Caco-2 (cell line): ENCODE data around the gene FRMD3. TPM values are rescaled to one million over a fixed set of nuclear protein-coding genes. Genes with fewer than 3 reads are reported as not detected.

ENCODE experiments used
- BruUV-seq: library from RNA; stranded (reverse); fragments of 400-500 nt; replicated peaks from 2 replicates; lab custom pipeline; 2021; lab: Mats Ljungman, UMichigan
- CTCF ChIA-PET: fragments of 300-600 bp; sonication (Branson Sonifier 250); formaldehyde crosslinking; loops from one replicate; lab custom pipeline; 2022; ENCODE audit warnings: antibody characterized with exemption; lab: Charles Lee
- POLR2A ChIA-PET: fragments of 300-600 bp; sonication (Branson Sonifier 250); formaldehyde crosslinking; loops from one replicate; lab custom pipeline; 2022; ENCODE audit warnings: antibody characterized with exemption; lab: Charles Lee
- DNase-seq, 2 experiments: peaks; one replicate each; pipeline versions ENCODE4 v3.0.0 to v3.0.0-alpha.2; 2020 to 2022
- H3K27me3 ChIP-seq: replicated peaks from 2 replicates; pipeline ENCODE4 v1.6.0; 2011; ENCODE audit warnings: low read length; ENCODE audit not compliant: control insufficient read depth, insufficient read depth
- H3K36me3 ChIP-seq: 2 replicates; pipeline ENCODE4 v1.5.1; 2011; ENCODE audit warnings: low read length; ENCODE audit not compliant: control insufficient read depth, insufficient read depth
- H3K4me1 ChIP-seq: fragments of 250-450 bp; sonication (Bioruptor Pico); 2 replicates; pipeline ENCODE4 v1.5.1; 2020; ENCODE audit warnings: mild to moderate bottlenecking
- H3K4me3 ChIP-seq: 2 replicates; pipeline ENCODE4 v1.5.1; 2011; ENCODE audit warnings: low read depth, mild to moderate bottlenecking, control low read depth, low read length
- H3K9me3 ChIP-seq: fragments of 250-450 bp; sonication (Bioruptor Pico); 2 replicates; pipeline ENCODE4 v1.5.1; 2020; ENCODE audit warnings: mild to moderate bottlenecking, moderate library complexity
- H3K27ac Mint-ChIP-seq: one replicate; pipeline ENCODE4 v1.8.0; 2022; ENCODE audit warnings: mixed read lengths; ENCODE audit not compliant: unreplicated experiment
- H3K27me3 Mint-ChIP-seq: one replicate; pipeline ENCODE4 v1.8.0; 2022; ENCODE audit warnings: mixed read lengths; ENCODE audit not compliant: insufficient read depth, unreplicated experiment
- H3K36me3 Mint-ChIP-seq: one replicate; pipeline ENCODE4 v1.8.0; 2022; ENCODE audit warnings: mild to moderate bottlenecking, mixed read lengths; ENCODE audit not compliant: insufficient read depth, unreplicated experiment
- H3K4me1 Mint-ChIP-seq: one replicate; pipeline ENCODE4 v1.8.0; 2022; ENCODE audit warnings: low read depth, mixed read lengths; ENCODE audit not compliant: unreplicated experiment
- H3K4me3 Mint-ChIP-seq: one replicate; pipeline ENCODE4 v1.8.0; 2022; ENCODE audit warnings: mild to moderate bottlenecking, moderate library complexity, mixed read lengths; ENCODE audit not compliant: unreplicated experiment
- H3K9me3 Mint-ChIP-seq: one replicate; pipeline ENCODE4 v1.8.0; 2022; ENCODE audit warnings: mixed read lengths; ENCODE audit not compliant: unreplicated experiment
- CTCF ChIP-seq, 2 experiments: fragments of 200-600 bp in 1 of 2; IDR thresholded peaks; 1 replicate in 1 of 2; 2 replicates in 1 of 2; pipeline versions ENCODE4 v1.5.1 to v1.8.0; 2011 to 2022; ENCODE audit warnings: antibody characterized with exemption in 1 of 2, control low read depth in 1 of 2, inconsistent platforms in 1 of 2, low read depth in 1 of 2, low read length in 1 of 2, mild to moderate bottlenecking in 1 of 2, moderate library complexity in 1 of 2; ENCODE audit not compliant: insufficient read depth in 1 of 2, severe bottlenecking in 1 of 2, unreplicated experiment in 1 of 2
- intact Hi-C: fragments of 100-400 bp; cut with micrococcal nuclease; formaldehyde crosslinking; loops from one replicate; pipeline ENCODE4 v1.10.0; 2022; ENCODE audit not compliant: unreplicated experiment
- total RNA-seq: library from RNA; stranded (reverse); gene quantifications from 2 replicates; pipeline ENCODE4 v1.2.3, GENCODE V29; 2022

FRMD3 gene
- total RNA-seq, 1 experiment from 2014 or later, result not detected

DNA sequence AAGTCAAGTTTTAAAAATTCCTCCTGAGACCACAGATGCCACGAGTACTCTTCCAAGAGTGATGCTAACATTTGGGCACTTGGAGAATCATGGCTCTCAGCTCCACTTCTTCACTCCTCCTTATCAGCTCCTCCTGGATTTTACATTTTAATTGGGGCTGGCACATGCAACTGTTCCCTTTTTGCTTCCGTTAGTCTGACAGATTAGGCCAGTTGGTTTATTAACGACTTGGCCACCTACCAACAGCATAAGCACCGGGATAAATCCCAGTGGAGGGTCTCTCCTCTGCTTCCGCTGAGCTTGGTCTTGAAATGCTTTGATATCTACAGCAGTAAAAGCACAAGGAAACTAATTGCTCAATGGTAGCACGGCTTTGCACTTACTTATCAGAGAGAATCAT lies 340.6 kb downstream of the FRMD3 start:
- CTCF ChIA-PET, result no interaction called here

GRCh38 chr9:83196946-83197345 lies 341.3 kb downstream of the FRMD3 start:
- POLR2A ChIA-PET, result no interaction called here
- H3K36me3 ChIP-seq, result no peaks in the 10 kb centered on the region
- H3K9me3 Mint-ChIP-seq, result no peaks in the 10 kb centered on the region
- H3K27me3 Mint-ChIP-seq, result peaks cover 6% of the 10 kb centered on the region
- H3K36me3 Mint-ChIP-seq, result no peaks in the 10 kb centered on the region
- intact Hi-C loops, result no loop called here
- no peaks in the 10 kb centered on the region for H3K4me1 ChIP-seq
- CTCF ChIA-PET, result no interaction called here
- no peak overlapping the region for H3K4me3 Mint-ChIP-seq
- no peaks in the 10 kb centered on the region for H3K9me3 ChIP-seq
- no peaks in the 10 kb centered on the region for H3K4me1 Mint-ChIP-seq
- H3K4me3 ChIP-seq, result no peak overlapping the region
- no peak for DNase-seq
- BruUV-seq, result no TSS peak
- H3K27ac Mint-ChIP-seq, result no peak overlapping the region
- no peak for TF ChIP-seq CTCF (IDR thresholded peaks at IDR 0.05; ENCODE audit: insufficient read depth in 1 of 2, low read depth in 1 of 2, low read length in 1 of 2, severe bottlenecking in 1 of 2, unreplicated experiment in 1 of 2)
- no peaks in the 10 kb centered on the region for H3K27me3 ChIP-seq

More for the DNA sequence above, 340.6 kb downstream of the FRMD3 start:
- no peaks in the 10 kb centered on the region for H3K36me3 Mint-ChIP-seq
- TF ChIP-seq CTCF (IDR thresholded peaks at IDR 0.05; ENCODE audit: insufficient read depth in 1 of 2, low read depth in 1 of 2, low read length in 1 of 2, severe bottlenecking in 1 of 2, unreplicated experiment in 1 of 2), result no peak
- Histone ChIP-seq H3K36me3 (no peaks in the 10 kb centered on the region), H3K4me1 (no peaks in the 10 kb centered on the region), H3K27me3 (no peaks in the 10 kb centered on the region), H3K4me3 (no peak overlapping the region), H3K9me3 (no peaks in the 10 kb centered on the region)
- H3K4me3 Mint-ChIP-seq, result no peak overlapping the region
- no peak for DNase-seq
- H3K27me3 Mint-ChIP-seq, result peaks cover 6% of the 10 kb centered on the region
- POLR2A ChIA-PET, result no interaction called here
- H3K9me3 Mint-ChIP-seq, result no peaks in the 10 kb centered on the region
- BruUV-seq, result no TSS peak
- H3K4me1 Mint-ChIP-seq, result no peaks in the 10 kb centered on the region
- H3K27ac Mint-ChIP-seq, result no peak overlapping the region
- intact Hi-C loops, result no loop called here

Other genes starting within 250 kb of the FRMD3 start
- gene IDNK, start 84.7 kb upstream of the FRMD3 start, total RNA-seq, result 4.3 and 5.1 TPM in 2 replicates
- 56.0 and 56.3 TPM in 2 replicates for gene UBQLN1, start 169.6 kb upstream of the FRMD3 start, total RNA-seq